GM12873 (cell line): Measurements from ENCODE around the gene TSFM.

Experiments used
- TF ChIP-seq, protein P1 (sequence below): IDR thresholded peaks from 2 replicates; pipeline ENCODE4 v1.5.1; 2012; ENCODE audit warnings: low read depth, mild to moderate bottlenecking, moderate library complexity, low read length, control low read depth; ENCODE audit not compliant: insufficient read depth; ENCODE audit errors: missing control alignments

TSFM gene

DNA sequence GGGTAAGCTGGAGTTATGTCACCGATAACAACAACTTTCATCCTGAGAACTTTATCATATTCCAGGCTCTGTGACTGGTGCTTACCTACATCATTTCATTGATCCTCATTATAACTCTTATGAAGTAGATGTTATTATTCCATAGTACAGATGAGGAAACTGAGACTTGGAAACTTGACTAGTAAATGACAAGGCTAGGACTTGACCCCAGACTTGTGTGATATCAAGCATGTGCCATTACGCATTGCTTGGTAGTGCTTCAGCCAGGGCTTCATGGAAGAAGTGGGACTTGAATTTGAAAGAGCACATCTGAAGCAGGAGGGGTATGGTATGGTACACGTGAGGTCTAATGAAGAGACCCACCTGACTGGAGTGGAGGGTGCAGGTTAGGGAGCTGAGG is 24.1 kb downstream of the TSFM start:
- TF ChIP-seq, protein P1, sequence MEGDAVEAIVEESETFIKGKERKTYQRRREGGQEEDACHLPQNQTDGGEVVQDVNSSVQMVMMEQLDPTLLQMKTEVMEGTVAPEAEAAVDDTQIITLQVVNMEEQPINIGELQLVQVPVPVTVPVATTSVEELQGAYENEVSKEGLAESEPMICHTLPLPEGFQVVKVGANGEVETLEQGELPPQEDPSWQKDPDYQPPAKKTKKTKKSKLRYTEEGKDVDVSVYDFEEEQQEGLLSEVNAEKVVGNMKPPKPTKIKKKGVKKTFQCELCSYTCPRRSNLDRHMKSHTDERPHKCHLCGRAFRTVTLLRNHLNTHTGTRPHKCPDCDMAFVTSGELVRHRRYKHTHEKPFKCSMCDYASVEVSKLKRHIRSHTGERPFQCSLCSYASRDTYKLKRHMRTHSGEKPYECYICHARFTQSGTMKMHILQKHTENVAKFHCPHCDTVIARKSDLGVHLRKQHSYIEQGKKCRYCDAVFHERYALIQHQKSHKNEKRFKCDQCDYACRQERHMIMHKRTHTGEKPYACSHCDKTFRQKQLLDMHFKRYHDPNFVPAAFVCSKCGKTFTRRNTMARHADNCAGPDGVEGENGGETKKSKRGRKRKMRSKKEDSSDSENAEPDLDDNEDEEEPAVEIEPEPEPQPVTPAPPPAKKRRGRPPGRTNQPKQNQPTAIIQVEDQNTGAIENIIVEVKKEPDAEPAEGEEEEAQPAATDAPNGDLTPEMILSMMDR: no peak

DNA sequence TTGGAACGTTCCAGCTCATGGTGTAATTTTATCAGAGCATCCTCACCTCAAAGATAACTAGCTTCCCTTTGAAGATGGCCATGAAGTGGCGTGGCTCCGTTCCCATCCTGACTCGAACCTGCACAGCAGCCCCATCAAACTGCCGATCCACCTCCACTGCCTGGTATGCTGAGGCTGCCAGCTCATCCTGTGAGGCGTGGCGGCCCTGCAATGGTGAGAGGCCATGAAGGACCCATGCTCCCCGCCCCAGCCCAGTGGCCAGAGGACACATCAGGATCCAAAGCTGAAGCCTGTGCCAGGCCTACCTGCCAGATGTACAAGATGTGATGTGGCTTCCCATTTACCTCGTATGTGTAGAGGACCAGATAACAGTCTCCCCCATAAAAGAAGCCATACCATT is 24.7 kb downstream of the TSFM start:
- TF ChIP-seq, protein P1: no peak

DNA sequence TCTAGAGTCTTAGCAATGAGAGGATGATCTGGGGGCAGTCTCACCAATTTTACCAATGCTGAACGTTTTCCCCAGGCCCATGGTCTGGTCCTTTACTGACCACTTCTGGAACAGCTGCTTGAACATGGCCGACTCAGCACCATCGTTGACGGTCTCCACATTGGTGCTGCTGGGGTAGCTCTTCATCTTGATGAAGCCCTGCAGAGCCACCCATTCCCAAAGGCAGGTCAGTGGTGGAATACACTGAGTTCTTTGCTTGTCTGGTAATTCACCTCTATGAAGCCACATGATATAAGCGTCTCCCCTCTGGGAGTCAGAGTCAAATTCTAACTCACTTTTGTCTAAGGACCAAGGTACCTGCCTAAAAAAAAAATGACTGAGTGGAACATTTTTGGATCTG is 25.8 kb downstream of the TSFM start:
- TF ChIP-seq, protein P1: no peak

DNA sequence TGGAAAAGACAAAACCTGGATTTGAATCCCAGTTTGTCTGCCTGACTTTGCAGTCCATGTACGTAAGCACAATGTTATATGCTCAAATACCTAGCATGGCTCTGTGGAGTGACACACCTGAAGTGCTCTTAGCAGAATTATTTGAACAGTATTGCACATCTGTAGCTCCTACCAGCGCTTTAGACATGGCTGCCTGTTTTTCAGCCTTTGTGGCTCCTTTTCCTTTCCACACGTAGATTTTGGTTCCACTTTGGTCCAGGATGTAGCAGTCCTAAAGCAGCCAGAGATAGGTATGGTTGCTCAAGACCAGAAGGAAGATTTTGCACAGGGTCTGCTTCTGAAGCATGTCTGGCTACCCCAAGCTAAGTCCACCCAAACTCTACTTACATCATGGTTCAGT is 26.8 kb downstream of the TSFM start:
- TF ChIP-seq, protein P1: no peak

DNA sequence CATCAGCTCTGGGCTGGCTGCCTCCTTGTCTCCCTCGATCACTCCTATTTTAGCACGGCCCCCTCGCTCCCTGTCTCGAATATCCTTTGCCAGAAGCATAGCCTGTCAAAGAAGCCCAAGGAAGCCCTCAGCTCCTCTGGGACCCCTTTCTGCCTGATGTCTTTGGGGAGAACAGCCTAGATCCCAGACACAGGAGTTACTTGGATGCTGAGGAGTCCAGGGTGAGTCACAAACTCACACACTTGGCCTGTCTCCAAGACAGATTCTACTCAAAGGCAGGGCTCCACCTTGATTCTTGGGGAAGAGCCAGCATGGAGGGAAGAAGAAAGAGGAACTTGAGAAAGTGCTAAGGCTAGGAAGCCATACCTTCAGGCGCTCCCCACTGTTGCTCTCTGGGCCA is 27.9 kb downstream of the TSFM start:
- TF ChIP-seq, protein P1: no peak

DNA sequence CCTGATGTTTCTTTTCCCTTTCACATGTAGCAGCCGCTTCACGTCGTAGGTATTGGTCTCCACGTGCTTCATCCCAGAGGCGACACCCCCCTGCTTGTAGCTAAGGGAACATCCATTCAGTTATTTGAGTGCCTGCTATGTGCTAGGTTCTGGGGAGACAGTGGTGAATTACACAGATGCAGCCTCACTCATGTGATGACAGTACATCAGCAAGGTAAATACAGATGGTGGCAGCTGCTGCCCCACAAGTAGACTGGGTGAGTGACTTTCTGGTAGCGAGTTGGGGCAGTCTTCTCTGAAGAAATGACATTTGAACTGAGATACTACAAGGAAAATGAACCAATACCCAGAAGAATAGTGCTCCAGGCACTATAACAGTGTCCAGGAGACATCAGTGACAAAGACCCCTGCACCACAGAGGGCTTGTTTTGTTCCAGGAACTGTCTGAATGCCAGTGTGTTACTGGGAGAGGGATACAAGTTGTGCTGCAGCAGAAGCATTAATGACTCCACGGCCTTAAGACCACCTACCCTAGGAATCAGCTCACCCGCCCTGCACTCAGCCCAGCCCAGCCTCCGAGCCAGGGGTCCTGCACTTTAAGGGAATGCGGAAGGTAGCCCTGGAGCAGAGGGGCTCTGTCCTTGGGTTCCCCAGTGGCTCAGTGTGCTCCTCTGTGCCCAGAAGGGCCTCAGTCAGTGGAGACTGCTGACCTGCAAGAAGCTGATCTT is 28.6 kb downstream of the TSFM start:
- TF ChIP-seq, protein P1: no peak

DNA sequence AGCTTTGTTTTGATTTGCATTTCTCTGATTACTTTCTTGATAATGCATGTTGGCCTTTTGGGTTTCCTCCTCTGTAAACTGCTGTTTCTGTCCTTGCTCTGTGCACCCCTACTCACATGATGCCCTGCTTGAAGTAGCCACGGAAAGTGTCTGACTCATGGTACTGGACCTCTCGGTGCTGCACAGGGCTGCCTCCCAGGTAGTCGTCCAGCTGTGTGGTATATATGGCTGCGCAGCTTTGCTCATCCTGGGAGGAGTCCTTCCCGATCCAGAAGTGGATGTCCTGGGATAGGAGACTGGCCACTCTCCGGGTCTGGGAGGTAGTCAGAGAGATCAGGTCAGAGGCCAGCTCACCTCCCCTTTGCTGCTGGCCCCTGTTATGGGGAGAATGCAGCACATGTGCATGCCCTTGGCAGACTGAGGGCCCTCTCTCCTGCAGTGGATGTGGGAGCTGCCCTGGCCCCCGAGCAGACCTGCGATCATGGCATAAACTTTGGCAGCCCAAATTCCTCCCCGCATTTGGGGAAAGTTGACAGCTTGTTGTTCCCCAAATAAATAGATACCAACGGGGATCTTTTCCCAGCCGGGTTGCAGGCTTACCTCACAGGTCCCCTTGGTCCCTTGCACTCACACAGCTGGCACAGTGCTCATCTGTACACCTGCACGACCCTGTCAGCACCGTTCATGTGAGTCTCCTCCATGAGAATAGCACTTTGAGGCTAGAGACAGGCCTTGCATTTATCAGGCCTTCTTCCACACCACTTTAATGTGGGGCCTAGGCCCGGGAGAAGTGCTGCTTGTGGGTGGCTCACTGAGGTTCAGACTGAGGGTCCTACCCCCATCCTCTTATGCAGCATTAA is 30.8 kb downstream of the TSFM start:
- TF ChIP-seq, protein P1: no peak
